UCSD-AML1 (cell line): ENCODE measurements around the gene GPX4.

Experiments
- DNase-seq: peaks from one replicate; lab custom pipeline; 2025; ENCODE audit not compliant: unreplicated experiment; lab: John Stamatoyannopoulos, UW

Gene GPX4

GRCh38 chr19:1103708-1104310, at the start of gene GPX4:
GPX4 (plus strand) TSS chr19:1103994; CDS start chr19:1104044, 50 bp downstream.
- DNase-seq: peak; percentile 100

- DNase-seq: no peak
Measured at GRCh38 chr19:1054102-1055027, 49.4 kb upstream of the GPX4 start.

GRCh38 chr19:1055028-1055425, 48.8 kb upstream of the GPX4 start:
- no peak for DNase-seq

- DNase-seq: no peak
Measured at GRCh38 chr19:1055886-1056620, 47.7 kb upstream of the GPX4 start.

GRCh38 chr19:1057176-1057855, 46.5 kb upstream of the GPX4 start:
- DNase-seq: peak; percentile 39

GRCh38 chr19:1058112-1058511, 45.7 kb upstream of the GPX4 start:
- no peak for DNase-seq

GRCh38 chr19:1060689-1061088, 43.1 kb upstream of the GPX4 start:
- DNase-seq: no peak

- DNase-seq: no peak
Measured at GRCh38 chr19:1061987-1062386, 41.8 kb upstream of the GPX4 start.

- no peak for DNase-seq
Measured at GRCh38 chr19:1062387-1063029, 41.3 kb upstream of the GPX4 start.

- no peak for DNase-seq
Measured at GRCh38 chr19:1063030-1063908, 40.5 kb upstream of the GPX4 start.

GRCh38 chr19:1063909-1064660, 39.7 kb upstream of the GPX4 start:
- no peak for DNase-seq

GRCh38 chr19:1064661-1065605, 38.9 kb upstream of the GPX4 start:
- peak; percentile 67 for DNase-seq

GRCh38 chr19:1065606-1066109, 38.1 kb upstream of the GPX4 start:
- no peak for DNase-seq

- DNase-seq: peak; percentile 29
Measured at GRCh38 chr19:1066251-1066747, 37.5 kb upstream of the GPX4 start.

- DNase-seq: peak; percentile 82
Measured at GRCh38 chr19:1066748-1067340, 37.0 kb upstream of the GPX4 start, which contains the start of gene ARHGAP45. ARHGAP45 (plus strand) TSS chr19:1067167; CDS start chr19:1067406, 239 bp downstream.

GRCh38 chr19:1067341-1067957, 36.3 kb upstream of the GPX4 start:
- DNase-seq: no peak
